ENCODE results near the gene FABP1.

FABP1 gene

GRCh38 chr2:88131201-88131998 is 3.5 kb upstream of the FABP1 start:
- Histone ChIP-seq H2AFZ (ENCODE audit: low read depth, low read length) (no peak overlapping the region), H3K4me1 (ENCODE audit: insufficient read depth, low read length) (no peaks in the 10 kb centered on the region), H3K27me3 (ENCODE audit: insufficient read depth, low read length) (no peaks in the 10 kb centered on the region), H3K4me3 (ENCODE audit: low read length) (no peak overlapping the region), H3K36me3 (ENCODE audit: insufficient read depth, low read length) (no peaks in the 10 kb centered on the region), H3K9me3 (ENCODE audit: low read length) (no peaks in the 10 kb centered on the region)

DNA sequence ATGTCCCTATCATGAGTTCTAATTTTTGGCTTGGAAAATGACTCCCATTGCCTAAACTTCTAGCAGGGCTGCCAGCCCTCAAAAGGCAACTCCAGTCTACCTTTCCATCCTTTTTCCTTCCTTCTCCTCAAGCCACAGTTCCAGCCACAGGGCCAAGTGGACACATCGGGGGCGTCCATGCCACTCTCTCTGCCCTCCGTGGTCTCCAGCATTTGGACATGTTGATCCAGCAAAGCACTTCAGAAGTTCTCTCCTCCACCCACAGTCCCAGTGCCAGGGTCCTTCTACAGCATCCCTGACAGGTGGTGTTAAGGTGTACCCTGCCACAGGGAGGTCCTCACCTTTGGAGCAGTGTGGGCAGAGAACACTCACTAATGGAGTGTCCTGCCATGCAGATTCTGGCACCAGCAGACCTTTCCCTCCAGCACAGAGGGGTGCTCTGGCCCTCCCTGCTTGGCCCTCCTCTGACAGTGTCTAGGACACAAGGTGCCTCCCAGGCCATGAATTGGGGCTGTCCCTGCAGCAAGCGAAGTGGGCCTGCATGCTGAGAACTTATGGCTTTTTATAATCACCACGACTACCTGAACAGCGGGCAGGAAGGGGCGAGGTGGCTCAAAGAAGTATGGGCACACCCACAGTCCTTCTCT is 1.6 kb upstream of the FABP1 start:
- Histone ChIP-seq H2AFZ (ENCODE audit: low read depth, low read length) (no peak overlapping the region), H3K36me3 (ENCODE audit: insufficient read depth, low read length) (no peaks in the 10 kb centered on the region), H3K4me3 (ENCODE audit: low read length) (no peak overlapping the region), H3K4me1 (ENCODE audit: insufficient read depth, low read length) (no peaks in the 10 kb centered on the region), H3K9me3 (ENCODE audit: low read length) (no peaks in the 10 kb centered on the region), H3K27me3 (ENCODE audit: insufficient read depth, low read length) (no peaks in the 10 kb centered on the region)

GRCh38 chr2:88128654-88129312 is 921 bp upstream of the FABP1 start:
- Histone ChIP-seq H3K4me1 (ENCODE audit: insufficient read depth, low read length) (no peaks in the 10 kb centered on the region), H3K27me3 (ENCODE audit: insufficient read depth, low read length) (no peaks in the 10 kb centered on the region), H3K4me3 (ENCODE audit: low read length) (no peak overlapping the region), H2AFZ (ENCODE audit: low read depth, low read length) (no peak overlapping the region), H3K9me3 (ENCODE audit: low read length) (no peaks in the 10 kb centered on the region), H3K36me3 (ENCODE audit: insufficient read depth, low read length) (no peaks in the 10 kb centered on the region)

DNA sequence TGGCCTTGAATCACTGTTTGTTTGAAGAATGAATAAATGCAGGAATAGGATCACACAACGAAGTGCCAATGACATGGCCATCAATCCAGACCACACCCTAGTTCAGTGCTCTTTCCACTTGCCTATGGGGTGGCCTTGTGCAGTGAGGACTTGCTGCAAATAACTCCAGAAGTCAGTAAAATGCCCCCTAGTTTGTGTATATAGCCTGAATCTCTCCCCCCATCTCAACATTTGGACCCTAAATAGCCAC is 299 bp downstream of the FABP1 start:
- H2AFZ ChIP-seq (ENCODE audit: low read depth, low read length): no peak overlapping the region
- no peaks in the 10 kb centered on the region for H3K36me3 ChIP-seq (ENCODE audit: insufficient read depth, low read length)
- no peaks in the 10 kb centered on the region for H3K9me3 ChIP-seq (ENCODE audit: low read length)
- H3K4me3 ChIP-seq (ENCODE audit: low read length): no peak overlapping the region
- no peaks in the 10 kb centered on the region for H3K27me3 ChIP-seq (ENCODE audit: insufficient read depth, low read length)
- no peaks in the 10 kb centered on the region for H3K4me1 ChIP-seq (ENCODE audit: insufficient read depth, low read length)

GRCh38 chr2:88126772-88127637 is 857 bp downstream of the FABP1 start:
- Histone ChIP-seq H3K4me3 (ENCODE audit: low read length) (no peak overlapping the region), H3K36me3 (ENCODE audit: insufficient read depth, low read length) (no peaks in the 10 kb centered on the region), H3K9me3 (ENCODE audit: low read length) (no peaks in the 10 kb centered on the region), H3K27me3 (ENCODE audit: insufficient read depth, low read length) (peaks cover 2% of the 10 kb centered on the region), H3K4me1 (ENCODE audit: insufficient read depth, low read length) (no peaks in the 10 kb centered on the region), H2AFZ (ENCODE audit: low read depth, low read length) (no peak overlapping the region)

DNA sequence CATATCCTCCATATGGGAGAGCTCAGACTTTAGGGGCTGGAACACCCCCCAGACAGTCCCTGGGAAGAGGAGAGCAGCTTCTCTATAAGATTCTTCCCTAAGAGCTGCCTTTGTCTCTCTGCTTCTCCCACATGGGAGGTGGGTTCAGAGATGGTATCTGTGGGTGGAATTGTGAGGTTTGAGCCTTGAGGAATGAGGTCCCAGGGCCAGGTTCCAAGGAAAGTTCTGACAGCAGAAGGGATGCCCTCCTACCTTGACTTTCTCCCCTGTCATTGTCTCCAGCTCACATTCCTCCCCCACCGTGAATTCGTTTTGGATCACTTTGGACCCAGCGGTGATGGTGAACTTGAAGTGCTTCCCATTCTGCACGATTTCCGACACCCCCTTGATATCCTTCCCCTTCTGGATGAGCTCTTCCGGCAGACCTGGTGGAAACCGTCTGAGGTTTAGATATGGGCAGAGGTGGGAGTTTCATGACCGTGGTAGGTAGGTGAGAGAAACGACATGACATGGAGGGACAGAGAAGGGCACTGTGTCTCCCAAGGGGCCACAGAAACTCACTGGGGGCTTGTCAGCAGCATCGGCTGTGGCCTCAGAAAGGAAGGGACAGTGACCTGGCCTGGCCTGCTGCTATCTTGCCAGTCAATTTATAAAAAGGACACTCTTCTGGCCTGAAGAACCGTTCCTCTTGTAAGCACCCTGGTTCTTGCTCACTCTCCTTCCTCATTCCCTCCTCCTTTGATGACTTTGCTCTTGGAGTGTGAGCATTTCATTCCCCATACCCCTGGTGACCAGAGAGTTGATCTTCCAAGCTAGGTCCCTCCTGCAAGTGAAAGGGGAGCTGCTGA is 1.7 kb downstream of the FABP1 start:
- Histone ChIP-seq H3K4me3 (ENCODE audit: low read length) (no peak overlapping the region), H3K27me3 (ENCODE audit: insufficient read depth, low read length) (peaks cover 2% of the 10 kb centered on the region), H3K36me3 (ENCODE audit: insufficient read depth, low read length) (no peaks in the 10 kb centered on the region), H3K9me3 (ENCODE audit: low read length) (no peaks in the 10 kb centered on the region), H3K4me1 (ENCODE audit: insufficient read depth, low read length) (no peaks in the 10 kb centered on the region), H2AFZ (ENCODE audit: low read depth, low read length) (no peak overlapping the region)

- no peak overlapping the region for H2AFZ ChIP-seq (ENCODE audit: low read depth, low read length)
- no peaks in the 10 kb centered on the region for H3K4me1 ChIP-seq (ENCODE audit: insufficient read depth, low read length)
- H3K36me3 ChIP-seq (ENCODE audit: insufficient read depth, low read length): no peaks in the 10 kb centered on the region
- no peaks in the 10 kb centered on the region for H3K9me3 ChIP-seq (ENCODE audit: low read length)
- peaks cover 2% of the 10 kb centered on the region for H3K27me3 ChIP-seq (ENCODE audit: insufficient read depth, low read length)
- H3K4me3 ChIP-seq (ENCODE audit: low read length): no peak overlapping the region
These were observed 2.4 kb downstream of the FABP1 start for GRCh38 chr2:88125344-88125923.

- H2AFZ ChIP-seq (ENCODE audit: low read depth, low read length): no peak overlapping the region
- H3K9me3 ChIP-seq (ENCODE audit: low read length): no peaks in the 10 kb centered on the region
- H3K27me3 ChIP-seq (ENCODE audit: insufficient read depth, low read length): peaks cover 2% of the 10 kb centered on the region
- no peak overlapping the region for H3K4me3 ChIP-seq (ENCODE audit: low read length)
- H3K36me3 ChIP-seq (ENCODE audit: insufficient read depth, low read length): no peaks in the 10 kb centered on the region
- no peaks in the 10 kb centered on the region for H3K4me1 ChIP-seq (ENCODE audit: insufficient read depth, low read length)
These were observed 3.6 kb downstream of the FABP1 start for GRCh38 chr2:88123975-88124917.

DNA sequence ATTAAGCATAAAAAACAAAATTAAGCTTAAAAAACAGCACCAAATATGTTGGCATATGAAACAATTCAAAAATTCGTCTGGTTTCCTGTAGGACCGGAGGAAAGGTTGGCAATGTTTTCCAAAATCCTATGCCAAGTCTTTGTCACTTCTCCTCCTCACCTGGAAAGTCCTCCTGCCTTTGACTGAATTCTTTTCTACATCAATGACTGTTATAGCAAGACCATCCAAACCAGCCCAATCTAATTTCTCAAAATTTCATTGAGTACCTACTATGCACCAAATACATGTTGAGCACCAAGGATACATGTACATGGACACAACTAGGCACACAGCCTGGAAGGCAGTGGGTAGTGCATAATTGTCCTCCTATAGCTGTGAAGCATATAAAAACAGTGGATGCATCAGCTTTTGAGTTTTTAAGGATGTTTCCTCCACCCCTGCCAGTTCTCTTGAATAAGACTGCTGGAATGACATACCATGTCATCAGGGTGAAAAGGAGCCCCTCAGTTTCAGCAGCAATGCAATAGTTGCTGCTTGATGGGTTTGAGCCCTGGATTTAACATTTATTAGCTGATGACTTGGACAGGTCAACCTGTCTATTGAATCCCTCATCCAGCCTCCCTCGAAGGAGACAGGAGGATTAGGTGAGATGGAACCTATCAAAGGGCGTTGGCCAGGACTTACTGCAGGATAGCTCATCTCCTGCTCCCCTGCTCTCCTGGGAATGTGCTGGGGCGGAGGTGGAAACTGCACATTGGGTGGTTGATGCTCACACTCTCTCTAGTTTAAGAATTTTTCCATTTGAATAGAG is 4.5 kb downstream of the FABP1 start:
- no peak overlapping the region for H3K4me3 ChIP-seq (ENCODE audit: low read length)
- H3K36me3 ChIP-seq (ENCODE audit: insufficient read depth, low read length): no peaks in the 10 kb centered on the region
- no peaks in the 10 kb centered on the region for H3K4me1 ChIP-seq (ENCODE audit: insufficient read depth, low read length)
- H3K27me3 ChIP-seq (ENCODE audit: insufficient read depth, low read length): peaks cover 2% of the 10 kb centered on the region
- no peaks in the 10 kb centered on the region for H3K9me3 ChIP-seq (ENCODE audit: low read length)
- no peak overlapping the region for H2AFZ ChIP-seq (ENCODE audit: low read depth, low read length)

- Histone ChIP-seq H3K36me3 (ENCODE audit: insufficient read depth, low read length) (no peaks in the 10 kb centered on the region), H2AFZ (ENCODE audit: low read depth, low read length) (no peak overlapping the region), H3K4me3 (ENCODE audit: low read length) (no peak overlapping the region), H3K27me3 (ENCODE audit: insufficient read depth, low read length) (peaks cover 2% of the 10 kb centered on the region), H3K9me3 (ENCODE audit: low read length) (no peaks in the 10 kb centered on the region), H3K4me1 (ENCODE audit: insufficient read depth, low read length) (no peaks in the 10 kb centered on the region)
These were observed 5.5 kb downstream of the FABP1 start for GRCh38 chr2:88122141-88122884.

Measured in neuron (in vitro differentiated cells).